Measurements from ENCODE around the gene TBC1D25. TPM values are rescaled to one million over a fixed set of nuclear protein-coding genes. Genes with fewer than 3 reads are reported as not detected.

TBC1D25 gene
- total RNA-seq, 1 donor from 2014 or later: 13.1 TPM

DNA sequence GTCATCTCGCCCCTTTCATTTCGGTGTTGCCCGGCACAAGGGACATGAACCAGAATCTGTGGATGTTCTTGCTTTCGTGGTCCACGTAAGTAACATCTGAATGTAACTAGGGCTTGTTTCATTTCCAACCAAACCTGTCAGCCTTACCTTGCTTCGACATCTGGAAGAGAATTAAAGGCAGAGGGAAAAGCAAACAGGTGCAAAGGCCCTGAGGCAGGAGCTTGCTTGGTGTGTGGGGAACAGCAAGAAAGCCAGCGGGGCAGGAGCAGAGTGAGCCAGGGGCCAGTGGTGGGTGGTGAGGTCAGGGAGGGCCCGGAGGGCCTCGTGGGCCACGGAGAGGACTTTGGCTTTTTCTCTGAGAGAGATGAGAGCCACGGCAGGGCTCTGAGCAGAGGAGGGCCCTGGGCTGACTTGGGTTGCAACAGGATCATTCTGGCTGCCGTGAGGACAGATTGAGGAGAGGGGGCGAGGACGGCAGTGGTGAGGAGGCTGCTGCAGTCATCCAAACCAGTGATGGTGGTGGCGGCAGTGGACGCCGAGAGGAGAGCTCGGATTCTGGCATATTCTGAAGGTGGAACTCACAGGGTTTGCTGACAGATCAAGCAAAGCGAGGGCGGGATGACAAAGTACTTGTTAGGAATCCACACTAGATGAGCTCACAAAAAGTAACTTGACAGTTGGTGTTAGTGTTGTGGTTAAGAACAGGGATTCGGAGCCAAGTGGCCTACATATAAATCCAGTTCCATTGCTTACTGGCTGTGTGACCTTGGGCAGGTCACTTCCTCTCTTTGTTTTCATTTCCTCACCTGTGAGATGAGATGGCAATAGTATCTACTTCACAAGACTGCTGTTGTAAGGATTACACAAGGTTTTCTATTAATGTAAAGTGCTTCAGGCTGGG is 50.9 kb downstream of the TBC1D25 start:
- Histone ChIP-seq H3K4me1 (ENCODE audit: insufficient read depth, low read length) (peaks cover 4% of the 10 kb centered on the region), H4K20me1 (ENCODE audit: insufficient read depth, low read length) (no peaks in the 10 kb centered on the region), H3K4me2 (ENCODE audit: low read length) (no peak overlapping the region), H3K4me3 (ENCODE audit: insufficient read depth, low read depth, low read length) (no peak overlapping the region), H3K36me3 (ENCODE audit: insufficient read depth, low read length) (no peaks in the 10 kb centered on the region), H3K27me3 (ENCODE audit: insufficient read depth, low read length) (no peaks in the 10 kb centered on the region), H3K27ac (ENCODE audit: low read depth, low read length) (no peak overlapping the region), H3K79me2 (ENCODE audit: insufficient read depth, low read length) (no peaks in the 10 kb centered on the region), H2AFZ (ENCODE audit: low read depth, low read length) (no peak overlapping the region), H3K9ac (ENCODE audit: low read length) (no peak overlapping the region), H3K9me3 (ENCODE audit: insufficient read depth, low read depth, low read length) (no peaks in the 10 kb centered on the region)
- peaks cover 10% of the 10 kb centered on the region for H3K4me1 Mint-ChIP-seq (ENCODE audit: low read depth, unreplicated experiment)
- no peaks in the 10 kb centered on the region for H3K27me3 Mint-ChIP-seq (ENCODE audit: low read depth, unreplicated experiment)
- DNase-seq (ENCODE audit: low read depth): peak; percentile 36
- no peak overlapping the region for H3K4me3 Mint-ChIP-seq (ENCODE audit: unreplicated experiment)
- peak overlapping the region; percentile 66 for H3K27ac Mint-ChIP-seq (ENCODE audit: unreplicated experiment)
- FAIRE-seq: no peak
- no peaks in the 10 kb centered on the region for H3K9me3 Mint-ChIP-seq (ENCODE audit: unreplicated experiment)
- no peaks in the 10 kb centered on the region for H3K36me3 Mint-ChIP-seq (ENCODE audit: low read depth, unreplicated experiment)
- TF ChIP-seq EZH2 (IDR thresholded peaks at IDR 0.05; ENCODE audit: insufficient read depth, low read length): no peak
- TF ChIP-seq, protein P1, sequence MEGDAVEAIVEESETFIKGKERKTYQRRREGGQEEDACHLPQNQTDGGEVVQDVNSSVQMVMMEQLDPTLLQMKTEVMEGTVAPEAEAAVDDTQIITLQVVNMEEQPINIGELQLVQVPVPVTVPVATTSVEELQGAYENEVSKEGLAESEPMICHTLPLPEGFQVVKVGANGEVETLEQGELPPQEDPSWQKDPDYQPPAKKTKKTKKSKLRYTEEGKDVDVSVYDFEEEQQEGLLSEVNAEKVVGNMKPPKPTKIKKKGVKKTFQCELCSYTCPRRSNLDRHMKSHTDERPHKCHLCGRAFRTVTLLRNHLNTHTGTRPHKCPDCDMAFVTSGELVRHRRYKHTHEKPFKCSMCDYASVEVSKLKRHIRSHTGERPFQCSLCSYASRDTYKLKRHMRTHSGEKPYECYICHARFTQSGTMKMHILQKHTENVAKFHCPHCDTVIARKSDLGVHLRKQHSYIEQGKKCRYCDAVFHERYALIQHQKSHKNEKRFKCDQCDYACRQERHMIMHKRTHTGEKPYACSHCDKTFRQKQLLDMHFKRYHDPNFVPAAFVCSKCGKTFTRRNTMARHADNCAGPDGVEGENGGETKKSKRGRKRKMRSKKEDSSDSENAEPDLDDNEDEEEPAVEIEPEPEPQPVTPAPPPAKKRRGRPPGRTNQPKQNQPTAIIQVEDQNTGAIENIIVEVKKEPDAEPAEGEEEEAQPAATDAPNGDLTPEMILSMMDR (IDR thresholded peaks at IDR 0.05; ENCODE audit: insufficient read depth, low read depth, low read length): no peak

DNA sequence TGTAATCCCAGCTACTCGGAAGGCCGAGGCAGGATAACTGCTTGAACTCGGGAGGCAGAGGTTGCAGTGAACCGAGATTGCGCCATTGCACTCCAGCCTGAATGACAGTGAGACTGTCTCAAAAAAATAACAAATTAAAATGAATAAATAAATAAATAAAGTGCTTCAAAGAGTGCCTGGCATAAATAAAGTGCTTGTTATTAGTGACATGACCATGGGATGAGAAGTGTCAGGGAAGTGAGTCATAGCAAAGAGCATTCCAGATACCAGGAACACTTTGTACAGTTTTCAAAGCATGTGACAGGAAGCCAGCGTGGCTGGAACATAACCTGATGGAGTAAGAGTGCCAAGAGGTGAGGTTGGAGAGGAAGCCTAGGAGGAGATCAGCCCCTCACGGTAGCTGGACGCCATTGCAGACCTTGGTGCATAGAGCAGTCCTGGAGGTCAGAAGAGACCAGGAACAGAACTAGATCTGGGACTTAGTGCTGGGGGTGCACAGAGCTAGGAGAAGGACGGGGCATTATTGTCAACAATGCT is 51.8 kb downstream of the TBC1D25 start:
- Histone ChIP-seq H3K27ac (ENCODE audit: low read depth, low read length) (peak overlapping the region; percentile 19), H3K79me2 (ENCODE audit: insufficient read depth, low read length) (no peaks in the 10 kb centered on the region), H3K9me3 (ENCODE audit: insufficient read depth, low read depth, low read length) (no peaks in the 10 kb centered on the region), H3K4me1 (ENCODE audit: insufficient read depth, low read length) (peaks cover 4% of the 10 kb centered on the region), H3K9ac (ENCODE audit: low read length) (no peak overlapping the region), H4K20me1 (ENCODE audit: insufficient read depth, low read length) (no peaks in the 10 kb centered on the region), H3K27me3 (ENCODE audit: insufficient read depth, low read length) (no peaks in the 10 kb centered on the region), H3K4me2 (ENCODE audit: low read length) (peak overlapping the region; percentile 29), H2AFZ (ENCODE audit: low read depth, low read length) (peak overlapping the region; percentile 56), H3K36me3 (ENCODE audit: insufficient read depth, low read length) (no peaks in the 10 kb centered on the region), H3K4me3 (ENCODE audit: insufficient read depth, low read depth, low read length) (no peak overlapping the region)
- peak; percentile 79 for FAIRE-seq
- TF ChIP-seq EZH2 (IDR thresholded peaks at IDR 0.05; ENCODE audit: insufficient read depth, low read length): no peak
- TF ChIP-seq, protein P1 (IDR thresholded peaks at IDR 0.05; ENCODE audit: insufficient read depth, low read depth, low read length): no peak
- peak; percentile 65 for DNase-seq (ENCODE audit: low read depth)
- Mint-ChIP-seq H3K27me3 (ENCODE audit: low read depth, unreplicated experiment) (no peaks in the 10 kb centered on the region), H3K36me3 (ENCODE audit: low read depth, unreplicated experiment) (no peaks in the 10 kb centered on the region), H3K9me3 (ENCODE audit: unreplicated experiment) (no peaks in the 10 kb centered on the region), H3K27ac (ENCODE audit: unreplicated experiment) (peak overlapping the region; percentile 84), H3K4me1 (ENCODE audit: low read depth, unreplicated experiment) (peaks cover 10% of the 10 kb centered on the region), H3K4me3 (ENCODE audit: unreplicated experiment) (no peak overlapping the region)

Measured in astrocyte (in vitro differentiated cells and primary cell).